ENCODE data around the gene ITPR1.
"Not testable (repeated sequence)": the region's sequence is repeated elsewhere in the genome, so short reads cannot be mapped to it uniquely, and the experiment has no call there.

ITPR1 gene

GRCh38 chr3:4749567-4750002 is 256.4 kb downstream of the ITPR1 start:
- DNase-seq: no peak

DNA sequence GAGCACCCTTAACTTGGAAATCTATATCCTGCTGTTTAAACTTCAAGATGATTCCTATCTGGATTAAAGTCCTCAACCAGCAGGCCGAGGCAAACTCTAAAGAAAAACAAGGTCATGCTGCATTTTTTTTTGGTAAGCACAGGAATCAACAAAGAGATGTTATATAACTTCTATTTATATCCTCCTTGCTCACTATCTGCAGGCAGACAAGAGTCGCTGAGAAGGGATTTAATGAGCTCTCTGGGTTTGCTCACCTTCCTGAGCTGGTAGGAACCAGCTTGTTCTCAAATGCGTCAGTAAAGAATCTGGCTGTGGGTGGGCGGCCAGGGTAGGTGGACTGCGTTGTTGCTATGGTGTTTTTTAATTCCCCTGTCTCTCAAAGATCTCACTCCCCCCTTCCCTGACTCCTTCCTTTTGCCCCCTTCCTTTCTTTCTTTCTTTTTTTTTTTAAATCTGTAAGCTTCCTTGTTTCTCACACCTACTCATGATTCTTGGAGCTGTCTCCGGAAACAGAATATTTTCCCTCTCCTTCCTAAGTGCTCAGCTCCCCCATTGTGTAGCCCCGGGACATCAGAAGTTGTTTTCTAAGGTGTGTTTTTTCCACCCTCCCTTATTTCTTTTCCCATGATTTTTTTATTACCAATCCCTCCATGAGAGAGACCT is 257.3 kb downstream of the ITPR1 start:
- DNase-seq: no peak

DNA sequence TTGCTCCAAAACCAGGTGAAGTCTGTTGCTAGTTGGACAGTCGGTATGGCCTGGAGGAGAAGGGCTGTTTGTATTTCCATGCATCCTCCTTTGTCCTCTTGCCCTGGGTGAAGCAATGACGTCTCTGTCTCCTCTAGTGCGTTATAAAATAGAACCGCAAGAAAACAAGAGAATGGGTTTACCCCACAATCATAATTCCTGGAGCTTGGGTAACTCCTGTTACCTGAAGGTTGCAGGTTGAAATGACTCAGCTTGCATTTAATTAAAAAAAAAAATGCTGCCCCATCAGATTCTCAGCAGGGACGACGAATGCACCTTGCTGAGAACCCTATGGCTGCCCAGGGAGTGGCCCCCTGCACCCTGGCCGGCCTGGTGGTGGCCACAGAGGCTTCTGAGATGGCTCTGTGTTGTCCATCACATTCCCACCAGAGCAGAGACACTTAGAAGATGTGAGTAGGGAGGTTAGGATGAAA is 257.9 kb downstream of the ITPR1 start:
- no peak for DNase-seq

- DNase-seq: no peak
Observed at GRCh38 chr3:4751502-4752101, 258.5 kb downstream of the ITPR1 start.

DNA sequence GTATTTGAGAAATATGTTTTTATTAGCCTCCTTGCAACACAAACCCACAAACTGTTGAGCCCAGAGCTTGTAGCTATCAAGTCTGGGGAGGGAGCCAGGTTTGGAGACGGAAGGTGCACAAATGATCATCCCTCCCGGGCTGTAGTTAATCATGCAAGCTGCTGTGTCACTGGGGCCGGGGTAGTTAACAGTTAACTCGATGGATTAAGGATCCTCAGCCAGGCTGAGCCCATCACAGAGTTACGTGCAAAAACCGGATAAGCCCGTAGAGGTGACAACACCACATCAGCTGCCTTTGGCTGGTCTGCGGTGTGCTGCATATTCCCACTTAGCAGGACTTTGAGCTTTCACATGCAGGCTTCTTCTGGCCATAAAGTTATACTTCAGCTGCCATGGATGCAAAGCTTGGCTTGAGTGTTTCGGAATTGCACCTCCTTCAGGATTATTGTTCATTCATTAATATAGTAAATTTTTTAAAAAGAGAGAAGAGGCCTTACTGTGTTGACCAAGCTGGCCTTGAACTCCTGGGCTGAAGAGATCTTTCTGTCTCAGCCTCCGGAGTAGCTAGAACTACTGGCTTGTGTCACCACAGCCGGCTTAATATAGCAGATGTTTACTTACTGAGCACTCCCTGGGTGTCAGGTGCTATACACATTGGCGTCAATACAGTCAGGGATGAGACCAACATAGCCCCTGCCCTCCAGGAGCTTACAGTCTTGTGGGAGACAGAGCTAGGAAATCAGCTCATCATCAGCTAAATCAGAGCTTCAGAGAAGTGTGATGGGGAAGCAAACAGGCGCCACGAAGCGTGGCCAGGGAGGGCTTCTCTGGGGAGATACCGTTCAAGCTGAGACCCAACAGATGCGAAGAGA is 259.3 kb downstream of the ITPR1 start:
- no peak for DNase-seq

DNA sequence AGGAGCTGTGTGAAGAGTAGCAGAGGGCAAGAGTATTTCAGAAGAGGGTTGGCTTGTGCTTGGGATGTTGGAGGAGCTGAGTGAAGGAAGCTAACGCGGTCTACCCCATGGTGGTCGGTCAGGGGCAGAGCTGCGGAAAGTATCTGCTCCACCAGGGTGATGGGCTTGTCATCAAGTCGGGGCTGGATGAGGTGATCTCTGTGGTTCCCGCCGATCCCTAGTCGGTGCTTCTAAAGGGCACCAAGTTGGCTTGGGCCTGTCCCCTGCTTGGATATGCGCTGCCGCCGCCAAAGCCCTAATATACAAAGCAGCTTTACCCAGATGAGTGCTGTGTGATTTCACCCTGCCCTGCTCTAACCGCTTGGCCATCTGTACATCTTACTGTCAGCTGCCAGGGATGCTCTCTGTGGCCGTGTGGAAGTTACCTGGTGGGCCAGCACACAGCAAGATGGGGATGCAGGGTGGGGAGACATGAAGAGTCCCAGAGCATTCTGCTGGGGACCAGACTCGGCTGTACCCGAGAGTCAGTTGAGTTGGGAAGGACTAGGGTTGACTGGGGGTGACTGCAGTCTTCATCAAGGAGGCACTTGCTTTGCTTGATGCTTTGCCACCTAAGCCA is 260.0 kb downstream of the ITPR1 start:
- no peak for DNase-seq

GRCh38 chr3:4754180-4755086 is 261.3 kb downstream of the ITPR1 start:
- no peak for DNase-seq

GRCh38 chr3:4755566-4755965 is 262.4 kb downstream of the ITPR1 start:
- DNase-seq: no peak

DNA sequence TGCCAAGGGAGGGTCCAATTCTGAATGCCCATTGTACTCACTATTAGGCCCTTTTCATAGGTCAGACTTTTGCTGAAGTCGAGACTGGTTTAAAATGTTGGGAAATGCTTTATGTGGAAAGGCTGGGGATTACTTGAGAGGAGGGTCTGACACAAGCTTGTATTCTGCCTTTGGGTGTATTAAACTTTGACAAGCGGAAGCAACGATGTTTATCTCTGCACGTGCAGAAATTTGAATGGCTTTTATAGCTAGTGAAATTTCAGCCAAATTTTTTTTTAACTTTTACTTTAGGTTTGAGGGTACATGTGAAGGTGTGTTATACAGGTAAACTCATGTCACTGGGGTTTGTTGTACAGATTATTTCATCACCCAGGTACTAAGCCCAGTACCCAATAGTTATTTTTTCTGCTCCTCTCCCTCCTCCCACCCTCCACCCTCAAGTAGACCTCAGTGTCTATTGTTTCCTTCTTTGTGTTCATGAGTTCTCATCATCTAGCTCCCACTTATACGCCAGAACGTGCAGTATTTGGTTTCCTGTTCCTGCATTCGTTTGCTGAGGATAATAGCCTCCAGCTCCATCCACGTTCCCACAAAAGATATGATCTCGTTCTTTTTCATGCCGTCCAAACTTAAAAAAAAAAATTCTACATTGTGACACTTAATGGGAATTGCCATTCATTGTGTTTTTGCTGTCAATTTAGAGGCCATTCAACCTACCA is 263.1 kb downstream of the ITPR1 start:
- no peak for DNase-seq

DNA sequence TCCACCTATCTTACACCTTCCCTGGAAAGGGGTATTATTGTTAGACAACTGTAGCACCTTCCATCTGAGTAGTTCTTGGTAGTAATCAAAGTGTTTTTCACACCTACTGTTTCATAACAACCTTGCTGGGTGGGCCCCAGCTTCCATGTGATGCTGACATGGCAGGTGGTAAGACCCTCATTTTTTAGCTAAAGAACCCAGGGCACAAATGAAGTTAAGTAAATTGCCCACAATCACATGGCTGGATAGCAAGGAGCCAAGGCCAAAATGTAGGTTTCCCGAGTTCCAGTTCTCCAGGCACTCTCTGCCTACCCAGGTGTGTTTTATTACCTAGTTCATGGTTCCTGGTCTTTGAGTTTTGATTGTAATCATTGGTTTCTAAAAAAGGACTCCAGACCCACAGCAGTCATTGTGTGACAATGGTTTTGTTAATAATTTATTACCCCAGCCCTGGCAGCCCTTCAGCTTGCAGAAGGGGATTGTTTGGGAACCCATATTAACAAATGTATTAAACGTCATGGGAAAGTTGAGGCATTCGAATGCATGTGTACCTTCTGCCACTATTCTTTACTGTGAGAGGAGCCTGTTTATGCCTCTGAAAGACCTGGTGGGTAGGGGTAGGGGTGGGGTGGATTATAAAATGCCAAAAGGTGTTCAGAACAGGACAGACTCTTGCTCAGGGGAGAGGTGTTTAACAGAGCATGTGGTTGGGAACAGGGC is 263.9 kb downstream of the ITPR1 start:
- no peak for DNase-seq

- DNase-seq: no peak
Observed at GRCh38 chr3:4757575-4758248, 264.6 kb downstream of the ITPR1 start.

GRCh38 chr3:4758249-4758860 is 265.2 kb downstream of the ITPR1 start:
- no peak for DNase-seq

DNA sequence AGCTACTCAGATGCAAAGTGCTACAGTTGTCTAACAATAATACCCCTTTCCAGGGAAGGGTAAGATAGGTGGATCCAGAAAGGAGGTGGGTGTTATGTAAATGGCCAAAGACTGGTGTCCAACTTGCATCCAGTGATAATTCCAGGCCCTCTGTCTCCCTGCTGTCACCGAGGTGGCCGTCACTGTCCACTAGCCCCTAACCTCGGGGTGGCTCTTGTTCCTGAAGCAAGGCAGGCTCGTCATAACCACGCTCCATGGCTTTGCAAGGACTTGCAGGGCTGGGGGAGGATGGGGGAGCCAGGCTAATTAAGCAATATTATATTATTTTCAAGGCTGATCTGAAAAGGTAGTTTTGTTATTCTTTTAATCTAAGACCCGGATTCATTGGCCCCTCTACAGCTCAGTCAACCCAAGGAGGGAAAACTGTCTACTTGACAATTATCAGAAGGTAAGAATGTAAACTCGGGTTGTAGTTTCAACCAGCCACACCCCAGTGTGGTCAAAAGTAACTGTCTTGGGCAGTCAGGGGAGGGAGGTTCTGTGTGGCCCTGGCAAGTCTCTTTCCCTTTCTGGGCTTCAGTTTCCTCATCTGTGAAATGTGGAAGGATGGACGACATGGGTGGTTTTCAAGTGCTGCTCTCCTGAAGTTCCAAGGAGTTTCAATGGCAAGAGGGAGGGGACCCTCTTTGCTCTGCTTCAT is 266.0 kb downstream of the ITPR1 start:
- DNase-seq: no peak

DNA sequence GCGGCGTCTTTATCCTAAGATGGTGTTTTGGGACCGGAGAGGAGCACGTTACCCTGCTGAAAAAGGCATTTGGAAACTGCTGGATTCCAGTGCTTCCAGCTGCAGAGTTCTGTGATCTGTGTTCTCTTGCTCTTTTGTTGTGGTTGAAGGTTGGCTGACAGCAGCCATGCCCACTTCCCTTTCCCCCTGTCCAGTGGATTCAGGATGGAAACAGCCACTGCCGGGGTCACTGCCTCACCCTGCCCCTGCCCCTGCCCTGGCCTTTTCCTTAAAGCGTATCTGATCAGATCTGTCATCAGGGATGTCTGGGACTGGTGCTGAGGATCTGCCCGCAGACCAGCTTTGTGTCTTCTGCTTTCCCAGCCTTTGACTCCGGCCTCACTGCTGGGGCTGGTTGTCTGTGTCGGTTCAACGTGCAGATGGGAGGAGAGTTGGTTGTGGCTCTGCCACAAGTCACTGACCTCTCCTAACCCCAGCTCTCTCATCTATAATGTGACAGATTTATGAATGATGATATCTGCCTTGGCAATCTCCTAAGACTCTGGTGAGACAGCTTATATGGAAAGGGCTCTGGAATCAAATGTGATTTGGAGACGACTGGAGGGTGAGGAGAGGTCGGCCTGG is 266.7 kb downstream of the ITPR1 start:
- no peak for DNase-seq

DNA sequence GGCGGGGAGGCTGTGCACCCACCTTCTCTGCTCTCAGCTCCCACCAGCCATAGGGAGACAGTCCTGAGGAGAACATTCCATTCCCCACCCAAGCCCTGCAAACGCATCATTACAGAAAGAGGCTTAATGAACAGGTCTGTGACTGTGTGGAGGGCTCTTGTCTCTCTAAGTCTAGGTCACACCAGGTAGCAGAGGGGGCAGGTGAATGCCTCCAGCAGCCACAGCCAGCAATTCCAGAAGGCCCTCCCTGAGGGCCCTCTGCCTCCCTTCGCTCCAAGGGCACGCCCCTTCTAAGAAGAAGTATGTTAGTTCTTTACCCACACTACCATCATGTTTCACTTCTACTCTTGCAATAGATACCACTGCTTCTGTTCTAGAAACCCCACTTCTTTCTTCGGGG is 268.6 kb downstream of the ITPR1 start:
- DNase-seq: no peak

DNA sequence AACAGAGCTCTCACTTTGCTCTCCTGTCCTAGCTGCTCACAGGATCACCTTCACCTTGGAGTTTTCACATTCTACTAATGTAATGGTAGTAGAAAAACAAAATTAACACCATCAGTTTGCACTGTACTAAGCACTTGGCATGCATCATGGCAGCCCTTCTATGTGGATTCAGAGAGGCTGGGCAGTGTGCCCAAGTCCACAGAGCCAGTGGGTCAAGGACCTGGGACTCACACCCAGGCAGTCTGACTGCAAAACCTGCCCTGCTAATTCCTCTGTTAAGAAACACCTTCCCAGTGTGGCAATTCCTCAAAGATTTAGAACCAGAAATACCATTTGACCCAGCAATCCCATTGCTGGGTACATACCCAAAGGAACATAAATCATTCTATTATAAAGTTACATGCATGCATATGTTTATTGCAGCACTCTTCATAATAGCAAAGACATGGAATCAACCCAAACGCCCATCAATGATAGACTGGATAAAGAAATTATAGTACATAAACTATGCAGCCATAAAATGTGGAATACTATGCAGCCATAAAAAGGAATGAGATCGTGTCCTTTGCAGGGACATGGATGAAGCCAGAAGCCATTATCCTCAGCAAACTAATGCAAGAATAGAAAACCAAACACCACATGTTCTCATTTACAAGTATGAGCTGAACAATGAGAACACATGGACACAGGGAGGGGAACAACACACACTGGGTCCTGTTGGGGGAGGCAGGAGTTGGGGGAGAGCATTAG is 269.5 kb downstream of the ITPR1 start:
- DNase-seq: not testable (repeated sequence)

GRCh38 chr3:4763604-4764247 is 270.6 kb downstream of the ITPR1 start:
- no peak for DNase-seq
